ENCODE measurements around the gene HGFAC. TPM values are rescaled to one million over a fixed set of nuclear protein-coding genes. Genes with fewer than 3 reads are reported as not detected.
A peak's percentile ranks its signal among the peaks of the same experiment; 100 is the strongest.

Gene HGFAC
- total and polyA plus RNA-seq, 2 of the 13 experiments (the other 11 are each of a cell fraction or from before 2014, with no cell fraction given): 8.5 to 63.6 TPM

DNA sequence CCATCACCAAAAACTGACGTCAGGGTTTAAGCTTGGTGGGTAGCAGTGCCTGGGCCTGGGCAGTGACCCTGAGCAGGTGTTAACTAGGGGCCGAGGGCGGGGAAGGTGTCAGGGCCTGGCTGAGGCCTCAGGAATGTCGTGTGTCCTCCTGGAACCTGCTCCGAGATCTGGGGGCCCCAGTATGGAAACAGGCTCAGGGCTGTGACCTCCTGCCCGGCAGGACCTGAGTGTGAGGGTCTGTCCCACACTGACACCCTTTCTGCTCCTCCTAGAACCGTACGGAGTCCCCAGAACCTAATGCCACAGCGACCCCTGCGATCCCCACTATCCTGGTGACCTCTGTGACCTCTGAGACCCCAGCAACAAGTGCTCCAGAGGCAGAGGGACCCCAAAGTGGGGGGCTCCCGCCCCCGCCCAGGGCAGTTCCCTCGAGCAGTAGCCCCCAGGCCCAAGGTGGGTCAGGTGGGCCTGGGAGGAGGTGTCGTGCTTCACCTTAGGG lies 741 bp downstream of the HGFAC start (continued):
- TF ChIP-seq, protein P1, sequence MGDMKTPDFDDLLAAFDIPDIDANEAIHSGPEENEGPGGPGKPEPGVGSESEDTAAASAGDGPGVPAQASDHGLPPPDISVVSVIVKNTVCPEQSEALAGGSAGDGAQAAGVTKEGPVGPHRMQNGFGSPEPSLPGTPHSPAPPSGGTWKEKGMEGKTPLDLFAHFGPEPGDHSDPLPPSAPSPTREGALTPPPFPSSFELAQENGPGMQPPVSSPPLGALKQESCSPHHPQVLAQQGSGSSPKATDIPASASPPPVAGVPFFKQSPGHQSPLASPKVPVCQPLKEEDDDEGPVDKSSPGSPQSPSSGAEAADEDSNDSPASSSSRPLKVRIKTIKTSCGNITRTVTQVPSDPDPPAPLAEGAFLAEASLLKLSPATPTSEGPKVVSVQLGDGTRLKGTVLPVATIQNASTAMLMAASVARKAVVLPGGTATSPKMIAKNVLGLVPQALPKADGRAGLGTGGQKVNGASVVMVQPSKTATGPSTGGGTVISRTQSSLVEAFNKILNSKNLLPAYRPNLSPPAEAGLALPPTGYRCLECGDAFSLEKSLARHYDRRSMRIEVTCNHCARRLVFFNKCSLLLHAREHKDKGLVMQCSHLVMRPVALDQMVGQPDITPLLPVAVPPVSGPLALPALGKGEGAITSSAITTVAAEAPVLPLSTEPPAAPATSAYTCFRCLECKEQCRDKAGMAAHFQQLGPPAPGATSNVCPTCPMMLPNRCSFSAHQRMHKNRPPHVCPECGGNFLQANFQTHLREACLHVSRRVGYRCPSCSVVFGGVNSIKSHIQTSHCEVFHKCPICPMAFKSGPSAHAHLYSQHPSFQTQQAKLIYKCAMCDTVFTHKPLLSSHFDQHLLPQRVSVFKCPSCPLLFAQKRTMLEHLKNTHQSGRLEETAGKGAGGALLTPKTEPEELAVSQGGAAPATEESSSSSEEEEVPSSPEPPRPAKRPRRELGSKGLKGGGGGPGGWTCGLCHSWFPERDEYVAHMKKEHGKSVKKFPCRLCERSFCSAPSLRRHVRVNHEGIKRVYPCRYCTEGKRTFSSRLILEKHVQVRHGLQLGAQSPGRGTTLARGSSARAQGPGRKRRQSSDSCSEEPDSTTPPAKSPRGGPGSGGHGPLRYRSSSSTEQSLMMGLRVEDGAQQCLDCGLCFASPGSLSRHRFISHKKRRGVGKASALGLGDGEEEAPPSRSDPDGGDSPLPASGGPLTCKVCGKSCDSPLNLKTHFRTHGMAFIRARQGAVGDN (CRISPR knock-in tag; IDR thresholded peaks at IDR 0.05): peak; percentile 58
- TF ChIP-seq, protein P2, sequence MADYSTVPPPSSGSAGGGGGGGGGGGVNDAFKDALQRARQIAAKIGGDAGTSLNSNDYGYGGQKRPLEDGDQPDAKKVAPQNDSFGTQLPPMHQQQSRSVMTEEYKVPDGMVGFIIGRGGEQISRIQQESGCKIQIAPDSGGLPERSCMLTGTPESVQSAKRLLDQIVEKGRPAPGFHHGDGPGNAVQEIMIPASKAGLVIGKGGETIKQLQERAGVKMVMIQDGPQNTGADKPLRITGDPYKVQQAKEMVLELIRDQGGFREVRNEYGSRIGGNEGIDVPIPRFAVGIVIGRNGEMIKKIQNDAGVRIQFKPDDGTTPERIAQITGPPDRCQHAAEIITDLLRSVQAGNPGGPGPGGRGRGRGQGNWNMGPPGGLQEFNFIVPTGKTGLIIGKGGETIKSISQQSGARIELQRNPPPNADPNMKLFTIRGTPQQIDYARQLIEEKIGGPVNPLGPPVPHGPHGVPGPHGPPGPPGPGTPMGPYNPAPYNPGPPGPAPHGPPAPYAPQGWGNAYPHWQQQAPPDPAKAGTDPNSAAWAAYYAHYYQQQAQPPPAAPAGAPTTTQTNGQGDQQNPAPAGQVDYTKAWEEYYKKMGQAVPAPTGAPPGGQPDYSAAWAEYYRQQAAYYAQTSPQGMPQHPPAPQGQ (CRISPR knock-in tag; IDR thresholded peaks at IDR 0.05; ENCODE audit: borderline replicate concordance): no peak
- TF ChIP-seq ZSCAN29 (CRISPR knock-in tag; conservative IDR thresholded peaks at IDR 0.05) (no peak), ZNF383 (CRISPR knock-in tag; IDR thresholded peaks at IDR 0.05; ENCODE audit: borderline replicate concordance) (no peak), FOSL2 (CRISPR knock-in tag; IDR thresholded peaks at IDR 0.05) (peak; percentile 24; the same call in 1 of the 2 replicates), AHR (CRISPR knock-in tag; IDR thresholded peaks at IDR 0.05) (no peak), FOXK1 (CRISPR knock-in tag; IDR thresholded peaks at IDR 0.05; ENCODE audit: borderline replicate concordance, low read depth) (no peak), TARDBP (CRISPR knock-in tag; IDR thresholded peaks at IDR 0.05) (no peak), KDM2A (CRISPR knock-in tag; IDR thresholded peaks at IDR 0.05; ENCODE audit: borderline replicate concordance, low read depth) (0 out of 2 replicates have a peak, but pooled peaks have one; percentile 40), NR2F2 (IDR thresholded peaks at IDR 0.05; ENCODE audit: borderline replicate concordance, low read depth) (peak; percentile 71; the same call in 1 of the 2 replicates), ZNF891 (CRISPR knock-in tag; IDR thresholded peaks at IDR 0.05) (no peak), MIXL1 (CRISPR knock-in tag; IDR thresholded peaks at IDR 0.05) (no peak), ZFP62 (CRISPR knock-in tag; IDR thresholded peaks at IDR 0.05) (no peak), ZSCAN12 (CRISPR knock-in tag; IDR thresholded peaks at IDR 0.05) (no peak), ZNF510 (CRISPR knock-in tag; IDR thresholded peaks at IDR 0.05; ENCODE audit: low read depth) (no peak), SKI (IDR thresholded peaks at IDR 0.05; ENCODE audit: partially characterized antibody) (no peak)
- TF ChIP-seq, protein P3, sequence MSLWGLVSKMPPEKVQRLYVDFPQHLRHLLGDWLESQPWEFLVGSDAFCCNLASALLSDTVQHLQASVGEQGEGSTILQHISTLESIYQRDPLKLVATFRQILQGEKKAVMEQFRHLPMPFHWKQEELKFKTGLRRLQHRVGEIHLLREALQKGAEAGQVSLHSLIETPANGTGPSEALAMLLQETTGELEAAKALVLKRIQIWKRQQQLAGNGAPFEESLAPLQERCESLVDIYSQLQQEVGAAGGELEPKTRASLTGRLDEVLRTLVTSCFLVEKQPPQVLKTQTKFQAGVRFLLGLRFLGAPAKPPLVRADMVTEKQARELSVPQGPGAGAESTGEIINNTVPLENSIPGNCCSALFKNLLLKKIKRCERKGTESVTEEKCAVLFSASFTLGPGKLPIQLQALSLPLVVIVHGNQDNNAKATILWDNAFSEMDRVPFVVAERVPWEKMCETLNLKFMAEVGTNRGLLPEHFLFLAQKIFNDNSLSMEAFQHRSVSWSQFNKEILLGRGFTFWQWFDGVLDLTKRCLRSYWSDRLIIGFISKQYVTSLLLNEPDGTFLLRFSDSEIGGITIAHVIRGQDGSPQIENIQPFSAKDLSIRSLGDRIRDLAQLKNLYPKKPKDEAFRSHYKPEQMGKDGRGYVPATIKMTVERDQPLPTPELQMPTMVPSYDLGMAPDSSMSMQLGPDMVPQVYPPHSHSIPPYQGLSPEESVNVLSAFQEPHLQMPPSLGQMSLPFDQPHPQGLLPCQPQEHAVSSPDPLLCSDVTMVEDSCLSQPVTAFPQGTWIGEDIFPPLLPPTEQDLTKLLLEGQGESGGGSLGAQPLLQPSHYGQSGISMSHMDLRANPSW (CRISPR knock-in tag; IDR thresholded peaks at IDR 0.05; ENCODE audit: borderline replicate concordance): no peak
- TF ChIP-seq, protein P4, sequence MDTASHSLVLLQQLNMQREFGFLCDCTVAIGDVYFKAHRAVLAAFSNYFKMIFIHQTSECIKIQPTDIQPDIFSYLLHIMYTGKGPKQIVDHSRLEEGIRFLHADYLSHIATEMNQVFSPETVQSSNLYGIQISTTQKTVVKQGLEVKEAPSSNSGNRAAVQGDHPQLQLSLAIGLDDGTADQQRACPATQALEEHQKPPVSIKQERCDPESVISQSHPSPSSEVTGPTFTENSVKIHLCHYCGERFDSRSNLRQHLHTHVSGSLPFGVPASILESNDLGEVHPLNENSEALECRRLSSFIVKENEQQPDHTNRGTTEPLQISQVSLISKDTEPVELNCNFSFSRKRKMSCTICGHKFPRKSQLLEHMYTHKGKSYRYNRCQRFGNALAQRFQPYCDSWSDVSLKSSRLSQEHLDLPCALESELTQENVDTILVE (CRISPR knock-in tag; IDR thresholded peaks at IDR 0.05): no peak
- TF ChIP-seq, protein P5, sequence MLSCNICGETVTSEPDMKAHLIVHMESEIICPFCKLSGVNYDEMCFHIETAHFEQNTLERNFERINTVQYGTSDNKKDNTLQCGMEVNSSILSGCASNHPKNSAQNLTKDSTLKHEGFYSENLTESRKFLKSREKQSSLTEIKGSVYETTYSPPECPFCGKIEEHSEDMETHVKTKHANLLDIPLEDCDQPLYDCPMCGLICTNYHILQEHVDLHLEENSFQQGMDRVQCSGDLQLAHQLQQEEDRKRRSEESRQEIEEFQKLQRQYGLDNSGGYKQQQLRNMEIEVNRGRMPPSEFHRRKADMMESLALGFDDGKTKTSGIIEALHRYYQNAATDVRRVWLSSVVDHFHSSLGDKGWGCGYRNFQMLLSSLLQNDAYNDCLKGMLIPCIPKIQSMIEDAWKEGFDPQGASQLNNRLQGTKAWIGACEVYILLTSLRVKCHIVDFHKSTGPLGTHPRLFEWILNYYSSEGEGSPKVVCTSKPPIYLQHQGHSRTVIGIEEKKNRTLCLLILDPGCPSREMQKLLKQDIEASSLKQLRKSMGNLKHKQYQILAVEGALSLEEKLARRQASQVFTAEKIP (CRISPR knock-in tag; IDR thresholded peaks at IDR 0.05; ENCODE audit: borderline replicate concordance): no peak

Data from HepG2 (cell line).